HG02798 (cell line): Measurements from ENCODE around the gene RAB3GAP2.
"Not testable (repeated sequence)": the region's sequence is repeated elsewhere in the genome, so short reads cannot be mapped to it uniquely, and the experiment has no call there.

Source experiments
- ATAC-seq: cut with Tn5 transposase; IDR thresholded peaks from one replicate; pipeline ENCODE4 v1.9.1; 2021; ENCODE audit warnings: mild to moderate bottlenecking; ENCODE audit not compliant: unreplicated experiment, poor library complexity

Gene RAB3GAP2

DNA sequence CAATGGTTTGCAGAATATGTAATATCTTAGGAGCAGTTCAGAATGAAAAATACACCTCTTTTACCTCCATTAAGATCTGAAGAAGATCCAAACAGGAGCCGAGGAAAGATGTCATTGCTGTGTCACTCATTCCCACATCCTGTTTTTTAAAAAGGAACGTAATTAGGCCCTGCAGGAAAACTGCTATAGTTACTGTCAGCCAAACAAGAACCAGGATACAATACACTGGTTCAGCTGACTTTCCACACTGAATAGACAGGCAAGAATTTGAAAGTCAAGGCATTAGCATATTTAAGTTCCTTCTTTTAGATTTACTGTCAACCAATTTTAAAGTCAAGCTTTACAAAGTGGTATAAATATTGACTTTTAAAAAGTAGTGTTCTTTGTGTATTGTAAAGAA is 114.5 kb downstream of the RAB3GAP2 start:
- no peak for ATAC-seq

- ATAC-seq: no peak
Observed at GRCh38 chr1:220156620-220157146, 115.6 kb downstream of the RAB3GAP2 start.

GRCh38 chr1:220153147-220153546 is 119.1 kb downstream of the RAB3GAP2 start:
- ATAC-seq: no peak

DNA sequence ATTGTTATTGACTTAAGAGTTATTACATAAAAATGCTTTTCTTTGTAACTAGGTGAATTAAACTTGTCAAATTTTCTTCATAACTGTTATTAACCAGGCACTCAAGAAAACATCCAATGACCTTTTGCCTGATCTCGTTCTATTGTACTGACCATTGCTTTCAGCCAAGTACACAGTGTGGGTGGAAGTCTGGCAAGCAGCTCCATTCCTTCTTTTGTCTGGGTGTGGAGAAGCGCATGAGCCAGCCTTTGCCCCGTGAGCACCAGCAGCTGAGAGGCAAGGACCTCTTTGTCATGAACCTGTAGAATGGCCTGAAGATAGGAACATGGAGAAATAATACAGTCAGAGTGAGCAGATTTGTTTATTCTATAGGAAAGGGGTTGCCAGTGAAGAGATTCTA is 120.8 kb downstream of the RAB3GAP2 start:
- ATAC-seq: no peak

- ATAC-seq: peak; percentile 46
Observed at GRCh38 chr1:220149742-220150141, 122.5 kb downstream of the RAB3GAP2 start.

GRCh38 chr1:220144051-220144450 is 128.2 kb downstream of the RAB3GAP2 start:
- no peak for ATAC-seq

- ATAC-seq: no peak
Observed at GRCh38 chr1:220139966-220140365, 132.3 kb downstream of the RAB3GAP2 start.

DNA sequence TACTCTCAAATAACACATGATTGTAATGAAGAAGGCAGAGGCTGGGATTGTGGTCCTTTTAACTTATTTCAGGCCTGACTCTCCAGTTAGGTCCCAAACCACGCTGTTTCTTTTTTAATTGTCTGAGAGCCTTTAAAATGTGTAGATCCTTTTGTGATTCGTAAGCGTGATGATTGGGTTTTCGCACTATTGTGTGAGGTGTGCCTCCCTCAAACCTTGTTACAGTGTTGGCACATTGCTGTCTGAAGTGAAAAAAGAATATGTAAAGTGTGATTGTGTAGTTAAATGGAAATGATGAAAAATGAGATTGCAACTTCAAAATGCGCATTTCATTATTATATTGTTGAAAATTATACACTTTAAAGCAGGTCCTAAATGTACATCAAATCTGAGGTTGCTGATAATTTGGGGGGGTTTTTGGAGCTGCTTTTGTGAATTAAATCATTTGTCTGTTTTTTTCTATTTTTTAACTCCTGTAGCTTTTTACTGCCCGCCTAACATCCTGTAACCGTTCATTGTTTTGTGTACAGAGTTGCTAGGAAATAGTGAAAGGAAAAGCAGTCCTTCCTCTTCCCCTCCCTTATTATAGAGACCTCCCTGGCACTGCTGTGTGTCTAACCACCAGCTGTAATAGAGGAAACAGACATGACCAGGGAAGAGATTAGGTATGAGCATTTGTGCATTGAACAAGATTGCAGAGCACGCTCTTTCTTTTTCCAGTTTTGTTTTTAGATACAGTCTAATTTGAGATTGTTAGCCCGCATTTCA is 135.1 kb downstream of the RAB3GAP2 start:
- no peak for ATAC-seq

DNA sequence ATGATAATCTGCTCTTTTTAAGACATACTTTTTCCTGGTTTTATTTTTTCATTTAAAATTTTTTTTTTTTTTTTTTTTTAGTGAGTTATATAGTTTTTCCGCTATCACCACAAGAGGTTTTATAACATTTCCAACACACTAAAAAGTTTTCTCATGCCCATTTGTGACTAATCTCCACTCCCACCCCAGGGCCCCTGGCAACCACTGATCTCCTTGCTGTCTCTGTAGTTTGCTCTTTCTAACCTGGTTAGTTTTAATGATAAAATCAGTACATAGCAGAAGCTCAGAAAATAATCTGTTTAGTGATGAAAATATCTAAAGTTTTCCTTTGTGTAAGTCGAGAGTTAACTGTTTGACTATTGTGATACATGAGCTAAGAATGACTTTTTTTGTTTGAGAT is 136.5 kb downstream of the RAB3GAP2 start:
- ATAC-seq: no peak

DNA sequence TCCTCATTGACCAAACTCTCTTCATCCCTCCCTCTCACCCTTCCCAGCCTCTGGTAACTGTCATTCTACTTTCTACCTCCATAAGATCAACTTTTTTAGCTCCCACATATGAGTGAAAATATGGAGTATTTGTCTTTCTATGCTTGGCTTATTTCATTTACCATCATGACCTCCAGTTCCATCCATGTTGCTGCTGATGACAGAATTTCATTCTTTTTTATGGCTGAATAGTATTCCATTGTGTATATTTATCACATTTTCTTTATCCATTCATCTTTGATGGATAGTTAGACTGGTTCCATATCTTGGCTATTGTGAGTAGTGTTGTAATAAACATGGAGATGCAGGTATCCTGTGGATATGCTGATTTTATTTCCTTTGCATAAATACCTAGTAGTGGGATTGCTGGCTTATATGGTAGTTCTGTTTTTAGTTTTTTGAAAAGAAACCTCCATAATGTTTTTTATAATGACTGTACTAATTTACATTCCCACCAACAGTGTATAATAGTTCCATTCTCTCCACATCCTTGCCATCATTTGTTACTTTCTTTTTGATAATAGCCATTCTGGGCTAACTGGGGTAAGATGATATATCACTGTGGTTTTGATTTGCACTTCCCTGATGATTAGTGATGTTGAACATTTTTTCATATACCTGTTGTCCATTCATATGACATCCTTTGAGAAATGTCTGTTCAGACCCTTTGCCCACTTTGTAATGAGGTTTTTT is 142.6 kb downstream of the RAB3GAP2 start:
- ATAC-seq: no peak

- ATAC-seq: no peak
Observed at GRCh38 chr1:220127076-220127475, 145.2 kb downstream of the RAB3GAP2 start.

- ATAC-seq: no peak
Observed at GRCh38 chr1:220124542-220124941, 147.7 kb downstream of the RAB3GAP2 start.

GRCh38 chr1:220123889-220124288 is 148.4 kb downstream of the RAB3GAP2 start:
- no peak for ATAC-seq

GRCh38 chr1:220123066-220123465 is 149.2 kb downstream of the RAB3GAP2 start:
- no peak for ATAC-seq

DNA sequence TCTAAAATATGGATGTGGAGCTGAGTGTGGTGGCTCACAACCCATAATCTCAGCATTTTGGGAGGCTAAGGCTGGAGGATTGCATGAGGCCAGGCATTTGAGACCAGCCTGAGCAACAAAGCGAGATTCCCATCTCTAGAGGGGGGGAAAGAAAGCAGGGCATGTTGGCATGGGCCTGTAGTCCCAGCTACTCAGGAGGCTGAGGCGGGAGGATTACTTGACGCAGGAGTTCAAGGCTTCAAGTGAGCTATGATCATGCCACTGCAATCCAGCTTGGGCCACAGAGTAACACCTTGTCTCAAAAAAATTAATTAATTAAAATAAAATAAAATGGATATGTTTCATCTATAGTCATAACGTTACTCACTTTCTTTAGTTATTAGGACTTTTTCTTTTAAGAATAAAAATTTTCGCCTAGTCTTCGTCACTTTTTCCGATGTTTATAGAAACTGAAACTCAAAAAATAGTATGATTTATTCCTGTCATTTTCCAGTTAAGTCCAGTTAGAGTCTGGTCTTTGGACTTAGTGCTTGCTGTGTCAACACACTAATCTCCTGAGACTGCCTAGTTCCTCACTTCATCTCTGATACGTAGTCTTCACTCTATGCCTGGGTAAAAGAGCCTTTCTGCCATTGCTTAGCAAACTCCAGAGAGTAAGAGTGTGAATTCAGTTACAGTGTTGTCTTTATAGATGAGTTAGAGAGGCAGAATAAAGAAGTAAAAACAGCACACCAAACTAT is 150.3 kb downstream of the RAB3GAP2 start:
- ATAC-seq: no peak

- no peak for ATAC-seq
Observed at GRCh38 chr1:220119043-220119512, 153.2 kb downstream of the RAB3GAP2 start.

- ATAC-seq: no peak
Observed at GRCh38 chr1:220113136-220113695, 159.0 kb downstream of the RAB3GAP2 start.

DNA sequence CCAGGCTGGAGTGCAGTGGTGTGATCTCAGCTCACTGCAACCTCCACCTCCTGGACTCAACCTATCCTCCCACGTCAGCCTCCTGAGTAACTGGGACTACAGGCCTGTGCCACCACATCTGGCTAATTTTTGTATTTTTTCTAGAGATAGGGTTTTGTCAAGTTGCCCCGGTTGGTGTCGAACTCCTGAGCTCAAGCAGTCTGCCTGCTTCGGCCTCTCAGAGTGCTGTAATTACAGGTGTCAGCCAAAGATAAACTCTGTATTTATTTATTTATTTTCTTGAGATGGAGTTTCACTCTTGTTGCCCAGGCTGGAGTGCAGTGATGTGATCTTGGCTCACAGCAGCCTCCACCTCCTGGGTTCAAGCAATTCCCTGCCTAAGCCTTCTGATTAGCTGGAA is 159.7 kb downstream of the RAB3GAP2 start:
- ATAC-seq: not testable (repeated sequence)

DNA sequence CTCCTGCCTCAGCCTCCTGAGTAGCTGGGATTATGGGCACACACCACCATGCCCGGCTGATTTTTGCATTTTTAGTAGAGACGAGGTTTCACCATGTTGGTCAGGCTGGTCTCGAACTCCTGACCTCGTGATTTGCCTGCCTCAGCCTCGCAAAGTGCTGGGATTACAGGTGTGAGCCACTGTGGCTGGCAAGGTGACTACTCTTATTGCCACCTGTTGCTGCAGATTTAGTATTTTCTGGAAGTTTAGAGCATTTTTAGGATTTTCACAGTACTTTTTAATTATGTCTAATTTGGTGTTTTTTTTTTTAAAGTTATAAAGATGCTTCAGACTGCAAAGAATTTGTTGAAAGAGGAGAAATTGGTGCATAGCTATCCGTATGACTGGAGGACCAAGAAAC is 161.8 kb downstream of the RAB3GAP2 start:
- ATAC-seq: not testable (repeated sequence)

DNA sequence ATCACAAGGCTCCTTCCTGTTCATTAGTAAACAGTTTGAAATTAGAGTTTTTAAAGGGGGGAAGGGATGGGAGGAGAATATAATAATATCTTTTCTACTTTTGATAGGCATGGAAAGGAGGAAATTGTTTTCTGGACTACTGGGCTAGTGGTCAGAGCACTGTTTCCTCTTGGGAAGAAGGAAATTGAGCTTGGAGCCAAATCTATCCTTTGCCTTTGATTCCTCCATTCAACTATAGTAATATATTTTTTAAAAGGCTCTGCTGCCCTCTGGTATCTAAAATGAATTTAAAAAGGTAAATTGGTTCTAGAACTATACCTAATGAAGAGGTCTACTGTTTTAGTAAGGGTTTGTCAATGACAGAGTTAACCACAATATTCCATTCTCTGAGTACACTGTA is 172.4 kb downstream of the RAB3GAP2 start:
- no peak for ATAC-seq
